Neuronal stem cell (in vitro differentiated cells): ENCODE data around the gene AKAP9.

Experiments
- DNase-seq: peaks from one replicate; pipeline ENCODE4 v3.0.0-alpha.2; 2013; ENCODE audit warnings: low spot score
- H2AFZ ChIP-seq: one replicate; pipeline ENCODE4 v1.6.1; 2013; ENCODE audit warnings: mild to moderate bottlenecking, low read length, inconsistent platforms
- H2AK5ac ChIP-seq: 2 replicates; pipeline ENCODE4 v1.6.1; 2013; ENCODE audit warnings: low read depth, mild to moderate bottlenecking, inconsistent platforms, low read length, moderate library complexity, mixed read lengths
- H2BK120ac ChIP-seq: 2 replicates; pipeline ENCODE4 v1.6.1; 2013; ENCODE audit warnings: low read depth, mild to moderate bottlenecking, inconsistent platforms, low read length, moderate library complexity, mixed read lengths
- H2BK12ac ChIP-seq: one replicate; pipeline ENCODE4 v1.6.1; 2013; ENCODE audit warnings: low read length, inconsistent platforms
- H2BK15ac ChIP-seq: 2 replicates; pipeline ENCODE4 v1.6.1; 2013; ENCODE audit warnings: mild to moderate bottlenecking, low read length, inconsistent platforms, mixed read lengths
- H2BK5ac ChIP-seq: one replicate; pipeline ENCODE4 v1.6.1; 2013; ENCODE audit warnings: inconsistent platforms, mild to moderate bottlenecking, low read length, moderate library complexity
- H3K14ac ChIP-seq: one replicate; pipeline ENCODE4 v1.6.1; 2013; ENCODE audit warnings: low read length, inconsistent platforms
- H3K18ac ChIP-seq: 2 replicates; pipeline ENCODE4 v1.6.1; 2013; ENCODE audit warnings: low read length, inconsistent platforms
- H3K23ac ChIP-seq: 2 replicates; pipeline ENCODE4 v1.6.1; 2013; ENCODE audit warnings: low read depth, mild to moderate bottlenecking, mixed read lengths, low read length, inconsistent platforms; ENCODE audit not compliant: poor library complexity
- H3K27ac ChIP-seq: replicated peaks from 3 replicates; pipeline ENCODE4 v1.5.1; 2013; ENCODE audit warnings: low read length, inconsistent platforms
- H3K27me3 ChIP-seq, 3 experiments: 2 replicates each; pipeline ENCODE4 v1.6.1; 2013; ENCODE audit warnings: low read length in 3 of 3, mild to moderate bottlenecking in 2 of 3, inconsistent platforms in 1 of 3, low read depth in 1 of 3, mixed read lengths in 1 of 3, moderate library complexity in 1 of 3; ENCODE audit not compliant: control insufficient read depth in 3 of 3, insufficient read depth in 3 of 3
- H3K36me3 ChIP-seq, 2 donors: replicated peaks in 1 of 2; 2 replicates each; pipeline ENCODE4 v1.6.1; 2013; ENCODE audit warnings: low read length in 2 of 2; ENCODE audit not compliant: control insufficient read depth in 2 of 2, insufficient read depth in 2 of 2
- H3K4ac ChIP-seq: 2 replicates; pipeline ENCODE4 v1.6.1; 2013; ENCODE audit warnings: inconsistent platforms, mild to moderate bottlenecking, low read length, moderate library complexity
- H3K4me1 ChIP-seq, 2 donors: 1 replicate in 1 of 2; 2 replicates in 1 of 2; pipeline ENCODE4 v1.6.1; 2013; ENCODE audit warnings: low read length in 2 of 2, low read depth in 1 of 2; ENCODE audit not compliant: control insufficient read depth in 2 of 2, insufficient read depth in 1 of 2
- H3K4me2 ChIP-seq: one replicate; pipeline ENCODE4 v1.6.1; 2013; ENCODE audit warnings: mild to moderate bottlenecking, low read length, inconsistent platforms; ENCODE audit not compliant: insufficient read depth, poor library complexity, severe bottlenecking
- H3K4me3 ChIP-seq, 2 donors: 2 replicates each; pipeline ENCODE4 v1.5.1; 2013; ENCODE audit warnings: low read length in 2 of 2, mild to moderate bottlenecking in 2 of 2, inconsistent platforms in 1 of 2, moderate library complexity in 1 of 2
- H3K79me1 ChIP-seq: one replicate; pipeline ENCODE4 v1.6.1; 2013; ENCODE audit warnings: low read depth, mild to moderate bottlenecking, inconsistent platforms, low read length, moderate library complexity
- H3K9ac ChIP-seq: one replicate; pipeline ENCODE4 v1.6.1; 2013; ENCODE audit warnings: mild to moderate bottlenecking, low read depth, low read length, inconsistent platforms; ENCODE audit not compliant: poor library complexity
- H3K9me3 ChIP-seq, 2 donors: replicated peaks in 1 of 2; 2 replicates each; pipeline versions ENCODE3 to v1.6.1; 2013; ENCODE audit warnings: low read length in 2 of 2, mild to moderate bottlenecking in 2 of 2, inconsistent platforms in 1 of 2, low read depth in 1 of 2, mixed read lengths in 1 of 2, moderate library complexity in 1 of 2; ENCODE audit not compliant: control insufficient read depth in 2 of 2, insufficient read depth in 1 of 2
- H4K8ac ChIP-seq: one replicate; pipeline ENCODE4 v1.6.1; 2013; ENCODE audit warnings: low read depth, mild to moderate bottlenecking, inconsistent platforms, low read length, moderate library complexity
- H4K91ac ChIP-seq: one replicate; pipeline ENCODE4 v1.6.1; 2013; ENCODE audit warnings: low read length, low read depth, mild to moderate bottlenecking, inconsistent platforms; ENCODE audit not compliant: poor library complexity
- WGBS, 2 donors: extraction: QIAGEN DNeasy Blood & Tissue Kit; methylation state at CpG; one replicate each; pipeline ENCODE4 v1.1.7; 2013; ENCODE audit warnings: missing lambda C conversion rate in 2 of 2, mixed read lengths in 1 of 2; ENCODE audit not compliant: insufficient read length in 2 of 2, insufficient replicate concordance in 1 of 2; ENCODE audit errors: extremely low coverage in 2 of 2; 5-methylcytosine and 5-hydroxymethylcytosine counted together

Gene AKAP9

DNA sequence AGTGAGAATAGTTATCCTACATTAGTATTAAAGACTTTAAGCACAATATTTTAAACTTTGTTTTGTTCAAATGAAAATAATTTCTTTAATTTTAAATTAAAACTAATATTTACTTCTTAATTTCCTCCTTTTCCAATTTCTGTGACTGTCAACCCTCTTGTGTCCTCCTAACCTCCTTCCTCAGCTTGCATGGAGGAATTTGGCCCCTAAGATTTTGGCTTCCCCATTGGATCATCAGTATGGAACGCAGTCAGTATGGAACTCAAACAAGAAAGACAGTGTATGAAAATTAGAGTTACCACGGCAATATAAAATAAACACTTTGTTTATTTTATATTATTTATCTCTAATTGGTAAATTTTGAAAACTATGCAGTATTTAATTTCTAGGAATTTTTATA lies 102.4 kb downstream of the AKAP9 start:
- Histone ChIP-seq H2BK15ac (no peak overlapping the region), H2BK5ac (no peak overlapping the region), H3K9ac (no peak overlapping the region), H3K4ac (no peak overlapping the region), H3K27me3 (no peaks in the 10 kb centered on the region), H3K14ac (no peak overlapping the region), H3K27ac (no peak overlapping the region), H3K4me2 (no peak overlapping the region), H3K4me1 (no peaks in the 10 kb centered on the region), H3K79me1 (no peaks in the 10 kb centered on the region), H3K9me3 (no peaks in the 10 kb centered on the region), H3K36me3 (peaks cover 5 to 98% of the 10 kb centered on the region in 2 donors), H2AK5ac (no peak overlapping the region), H3K18ac (no peak overlapping the region), H3K23ac (no peak overlapping the region), H2AFZ (no peak overlapping the region), H2BK120ac (no peak overlapping the region), H4K91ac (no peak overlapping the region), H4K8ac (no peak overlapping the region), H3K4me3 (no peak overlapping the region), H2BK12ac (no peak overlapping the region)
- WGBS, 2 donors: no CpG with 5 or more reads among the region's 2 CpGs
- no peak for DNase-seq

DNA sequence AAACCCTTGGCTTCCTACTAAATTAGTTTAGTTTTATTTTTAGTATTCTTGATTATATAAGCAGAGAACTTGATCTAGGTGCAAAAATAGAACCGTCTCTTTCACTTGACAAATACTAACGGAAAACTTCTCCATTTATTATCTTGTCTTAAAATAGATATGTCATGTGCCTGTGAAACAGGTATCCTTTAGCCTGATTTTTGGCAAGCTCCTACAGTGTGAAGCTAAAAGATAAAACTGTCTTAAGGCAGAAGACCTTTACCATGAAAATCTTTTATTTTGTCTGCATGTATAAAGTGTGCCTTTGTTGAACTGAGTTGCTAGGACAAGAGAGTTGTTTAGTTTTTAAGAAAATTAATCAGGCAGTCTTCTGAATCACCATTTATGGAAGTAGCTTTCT lies 103.0 kb downstream of the AKAP9 start:
- H2BK12ac ChIP-seq: no peak overlapping the region
- no peak overlapping the region for H3K4me3 ChIP-seq
- DNase-seq: no peak
- no peaks in the 10 kb centered on the region for H3K79me1 ChIP-seq
- no peak overlapping the region for H2BK15ac ChIP-seq
- no CpG with 5 or more reads among the region's 2 CpGs for WGBS, 2 donors
- H3K27me3 ChIP-seq: no peaks in the 10 kb centered on the region
- no peak overlapping the region for H4K8ac ChIP-seq
- no peak overlapping the region for H3K27ac ChIP-seq
- no peaks in the 10 kb centered on the region for H3K9me3 ChIP-seq
- H2BK5ac ChIP-seq: no peak overlapping the region
- H4K91ac ChIP-seq: no peak overlapping the region
- H3K18ac ChIP-seq: no peak overlapping the region
- H3K9ac ChIP-seq: no peak overlapping the region
- H2BK120ac ChIP-seq: no peak overlapping the region
- peaks cover 5 to 98% of the 10 kb centered on the region in 2 donors for H3K36me3 ChIP-seq
- H3K4ac ChIP-seq: no peak overlapping the region
- no peak overlapping the region for H3K23ac ChIP-seq
- H2AK5ac ChIP-seq: no peak overlapping the region
- H3K14ac ChIP-seq: no peak overlapping the region
- H2AFZ ChIP-seq: no peak overlapping the region
- H3K4me1 ChIP-seq: no peaks in the 10 kb centered on the region
- no peak overlapping the region for H3K4me2 ChIP-seq

DNA sequence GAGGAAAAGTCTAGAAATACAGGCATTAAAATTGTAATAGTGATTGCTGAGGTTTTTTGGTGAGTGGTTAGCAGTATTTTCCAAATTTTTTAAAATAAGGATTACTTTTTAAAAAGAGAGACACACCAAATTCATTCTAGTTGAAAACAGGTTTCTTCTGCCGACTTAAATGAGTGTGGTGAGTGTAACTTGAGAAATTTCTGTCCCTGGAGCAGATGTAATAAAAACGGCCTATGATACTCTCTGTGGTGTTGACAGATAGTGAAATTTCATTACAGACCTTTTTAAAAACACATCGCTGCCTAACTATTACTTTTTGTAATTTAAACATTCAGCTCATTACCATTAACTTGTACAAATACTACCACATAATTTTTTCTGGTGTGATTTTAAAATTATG lies 103.5 kb downstream of the AKAP9 start:
- Histone ChIP-seq H2BK120ac (no peak overlapping the region), H3K9ac (no peak overlapping the region), H3K9me3 (no peaks in the 10 kb centered on the region), H3K14ac (no peak overlapping the region), H2AK5ac (no peak overlapping the region), H3K4me2 (no peak overlapping the region), H3K18ac (no peak overlapping the region), H4K91ac (no peak overlapping the region), H3K4ac (no peak overlapping the region), H2BK5ac (no peak overlapping the region), H3K27ac (no peak overlapping the region), H2BK12ac (no peak overlapping the region), H3K4me3 (no peak overlapping the region), H2BK15ac (no peak overlapping the region), H3K27me3 (no peaks in the 10 kb centered on the region), H3K23ac (no peak overlapping the region), H4K8ac (no peak overlapping the region), H3K79me1 (no peaks in the 10 kb centered on the region), H3K4me1 (no peaks in the 10 kb centered on the region), H2AFZ (no peak overlapping the region), H3K36me3 (peaks cover 5 to 98% of the 10 kb centered on the region in 2 donors)
- no CpG with 5 or more reads among the region's 3 CpGs for WGBS, 2 donors
- DNase-seq: no peak

DNA sequence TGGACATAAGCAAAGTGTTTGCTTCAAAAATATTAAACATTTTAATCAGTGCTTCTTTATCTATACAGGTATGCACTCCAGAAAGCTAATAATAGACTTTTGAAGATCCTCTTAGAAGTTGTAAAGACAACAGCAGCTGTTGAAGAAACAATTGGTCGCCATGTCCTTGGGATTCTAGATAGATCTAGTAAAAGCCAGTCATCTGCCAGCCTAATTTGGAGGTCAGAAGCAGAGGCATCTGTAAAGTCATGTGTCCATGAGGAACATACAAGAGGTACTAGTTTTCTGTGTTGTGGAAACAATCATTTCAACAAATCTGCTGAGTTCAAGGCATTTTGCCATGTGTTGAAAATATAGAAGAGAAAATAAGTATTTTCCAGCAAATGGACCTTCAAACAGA lies 104.3 kb downstream of the AKAP9 start:
- WGBS, 2 donors: no CpG with 5 or more reads among the region's 1 CpG
- no peaks in the 10 kb centered on the region for H3K79me1 ChIP-seq
- no peak overlapping the region for H3K18ac ChIP-seq
- no peak overlapping the region for H3K9ac ChIP-seq
- no peak overlapping the region for H2BK12ac ChIP-seq
- H3K27me3 ChIP-seq: no peaks in the 10 kb centered on the region
- H2AK5ac ChIP-seq: no peak overlapping the region
- H4K8ac ChIP-seq: no peak overlapping the region
- no peaks in the 10 kb centered on the region for H3K9me3 ChIP-seq
- H3K4me2 ChIP-seq: no peak overlapping the region
- H3K23ac ChIP-seq: no peak overlapping the region
- H2AFZ ChIP-seq: no peak overlapping the region
- no peak overlapping the region for H2BK15ac ChIP-seq
- no peak overlapping the region for H3K14ac ChIP-seq
- no peak overlapping the region for H3K27ac ChIP-seq
- H3K4me1 ChIP-seq: no peaks in the 10 kb centered on the region
- H2BK5ac ChIP-seq: no peak overlapping the region
- H3K4me3 ChIP-seq: no peak overlapping the region
- no peak overlapping the region for H3K4ac ChIP-seq
- H2BK120ac ChIP-seq: no peak overlapping the region
- H4K91ac ChIP-seq: no peak overlapping the region
- H3K36me3 ChIP-seq: peaks cover 5 to 96% of the 10 kb centered on the region in 2 donors
- no peak for DNase-seq
